GM12864 (cell line): Measurements from ENCODE around the gene PXT1.

Experiments used
- DNase-seq: peaks from one replicate; pipeline ENCODE4 v3.0.0-alpha.2; 2011; ENCODE audit warnings: low read depth
- H3K4me3 ChIP-seq: 2 replicates; pipeline ENCODE4 v1.5.1; 2011; ENCODE audit warnings: mild to moderate bottlenecking, low read depth, low read length, control low read depth
- CTCF ChIP-seq: IDR thresholded peaks from 2 replicates; pipeline ENCODE4 v1.5.1; 2011; ENCODE audit warnings: low read depth, mild to moderate bottlenecking, moderate library complexity, low read length, control low read depth, inconsistent platforms; ENCODE audit errors: missing control alignments

PXT1 gene

DNA sequence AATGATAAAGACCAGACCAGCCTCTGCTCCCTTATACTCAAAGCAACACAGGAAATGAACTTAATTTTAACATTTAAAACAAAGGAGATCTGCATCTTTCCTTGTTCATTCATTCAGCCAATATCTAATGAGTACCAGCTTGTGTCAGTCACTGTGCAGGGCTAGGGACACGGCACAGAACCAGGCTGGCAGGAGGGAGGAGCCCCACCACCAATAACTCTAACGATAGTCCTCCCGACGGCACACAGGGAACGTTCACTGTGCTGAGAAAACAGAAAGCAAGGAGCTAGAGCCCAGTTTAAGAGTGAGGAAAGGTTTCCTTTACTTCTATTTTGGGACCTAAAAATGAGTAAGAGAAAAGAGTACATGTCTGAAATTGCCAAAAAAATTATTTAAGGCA is 65.1 kb downstream of the PXT1 start:
- no peak for DNase-seq
- no peak overlapping the region for H3K4me3 ChIP-seq
- no peak for TF ChIP-seq CTCF

DNA sequence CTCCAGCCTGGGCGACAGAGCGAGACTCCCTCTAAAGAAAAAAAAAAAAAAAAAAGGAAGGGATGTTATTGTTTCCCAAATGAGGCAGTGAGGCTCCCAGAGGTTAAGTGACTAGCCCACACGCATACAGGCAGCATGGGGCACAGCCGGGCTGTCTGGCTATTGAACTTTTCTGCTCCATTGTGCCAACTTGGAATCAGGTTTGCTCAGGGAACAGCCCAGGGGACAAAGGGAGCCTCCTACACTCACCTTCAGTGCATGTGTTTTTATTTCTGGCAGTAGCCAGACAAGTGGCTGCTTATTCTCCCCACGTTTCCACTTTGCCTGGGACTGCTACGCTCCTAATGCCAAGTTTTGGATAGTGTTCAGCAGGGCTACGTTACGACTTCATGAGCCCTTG is 65.9 kb downstream of the PXT1 start:
- no peak for TF ChIP-seq CTCF
- DNase-seq: no peak
- H3K4me3 ChIP-seq: no peak overlapping the region

DNA sequence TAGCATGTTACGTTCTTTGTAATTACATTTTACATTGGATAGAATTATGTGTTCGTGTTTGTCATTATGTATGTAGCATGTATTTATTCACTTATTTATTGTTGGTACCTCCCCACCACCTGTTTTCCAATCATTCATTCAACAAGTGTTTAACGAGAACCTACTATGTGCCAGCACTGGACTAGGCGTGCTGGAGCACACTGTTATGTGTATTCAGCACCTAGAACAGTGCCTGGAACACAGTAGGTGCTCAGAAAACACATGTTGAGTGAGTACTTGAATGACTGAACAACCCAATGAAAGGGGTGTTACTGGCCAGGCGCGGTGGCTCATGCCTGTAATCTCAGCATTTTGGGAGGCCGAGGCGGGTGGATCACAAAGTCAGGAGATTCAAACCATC is 66.5 kb downstream of the PXT1 start:
- H3K4me3 ChIP-seq: no peak overlapping the region
- TF ChIP-seq CTCF: no peak
- no peak for DNase-seq

DNA sequence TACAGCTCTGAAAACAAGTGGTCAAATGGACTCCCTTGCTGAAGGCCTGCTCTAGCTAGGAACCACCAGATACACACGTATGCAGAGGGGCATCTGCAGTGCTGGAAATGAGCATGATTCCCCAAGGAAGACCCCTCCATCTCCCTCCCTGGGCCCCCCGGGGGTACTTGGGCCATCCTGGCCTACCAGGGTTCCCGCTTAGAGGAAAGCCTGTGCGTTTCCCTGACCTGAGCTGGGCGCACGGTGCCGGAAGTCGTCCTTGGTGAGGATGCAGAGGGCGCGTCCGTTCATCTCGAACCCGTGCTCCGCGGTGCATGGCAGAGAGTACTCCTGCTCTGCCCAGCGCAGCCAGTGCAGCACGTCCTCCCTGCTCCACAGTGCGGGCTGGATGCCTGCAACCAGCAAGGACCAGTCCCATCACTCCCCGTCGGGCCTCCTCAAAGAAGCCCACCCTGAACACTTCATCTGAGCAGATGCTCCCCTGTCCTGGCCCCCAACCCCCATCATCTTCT is 67.0 kb downstream of the PXT1 start:
- TF ChIP-seq CTCF: no peak
- DNase-seq: no peak
- no peak overlapping the region for H3K4me3 ChIP-seq

DNA sequence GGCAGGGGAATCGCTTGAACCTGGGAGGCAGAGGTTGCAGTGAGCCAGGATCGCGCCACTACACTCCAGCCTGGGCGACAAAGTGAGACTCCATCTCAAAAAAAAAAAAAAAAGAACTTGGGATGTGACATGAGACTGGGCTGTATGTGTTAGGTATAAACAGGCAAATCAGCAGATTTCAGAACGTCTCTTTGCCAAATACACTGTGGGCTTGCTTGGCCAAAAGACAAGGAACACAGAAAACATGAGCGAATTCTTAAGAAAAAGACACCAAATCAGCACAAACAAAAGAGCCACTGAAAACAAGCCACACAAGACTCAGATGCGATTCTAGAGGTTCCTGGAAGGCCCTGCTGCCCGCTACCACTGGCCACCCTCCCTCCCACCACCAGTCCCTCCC is 67.7 kb downstream of the PXT1 start:
- H3K4me3 ChIP-seq: no peak overlapping the region
- no peak for DNase-seq
- TF ChIP-seq CTCF: no peak

DNA sequence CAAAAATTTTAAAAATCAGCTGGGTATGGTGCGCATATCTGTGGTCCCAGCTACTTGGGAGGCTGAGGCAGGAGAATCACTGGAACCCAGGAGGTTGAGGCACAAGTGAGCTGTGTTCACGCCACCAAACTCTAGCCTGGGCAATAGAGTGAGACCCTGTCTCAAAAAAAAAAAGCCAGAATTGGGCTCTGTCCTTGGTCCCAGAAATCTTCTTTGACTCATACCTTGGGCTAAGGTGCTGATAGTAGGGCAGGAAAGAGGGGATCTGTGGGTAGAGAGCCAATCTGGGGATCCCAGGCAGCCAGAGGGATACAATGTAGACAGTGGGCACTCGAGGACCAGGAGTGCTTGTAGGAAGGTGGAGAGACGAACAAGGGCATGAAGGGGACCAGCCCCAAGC is 68.5 kb downstream of the PXT1 start:
- DNase-seq: no peak
- no peak overlapping the region for H3K4me3 ChIP-seq
- TF ChIP-seq CTCF: no peak

DNA sequence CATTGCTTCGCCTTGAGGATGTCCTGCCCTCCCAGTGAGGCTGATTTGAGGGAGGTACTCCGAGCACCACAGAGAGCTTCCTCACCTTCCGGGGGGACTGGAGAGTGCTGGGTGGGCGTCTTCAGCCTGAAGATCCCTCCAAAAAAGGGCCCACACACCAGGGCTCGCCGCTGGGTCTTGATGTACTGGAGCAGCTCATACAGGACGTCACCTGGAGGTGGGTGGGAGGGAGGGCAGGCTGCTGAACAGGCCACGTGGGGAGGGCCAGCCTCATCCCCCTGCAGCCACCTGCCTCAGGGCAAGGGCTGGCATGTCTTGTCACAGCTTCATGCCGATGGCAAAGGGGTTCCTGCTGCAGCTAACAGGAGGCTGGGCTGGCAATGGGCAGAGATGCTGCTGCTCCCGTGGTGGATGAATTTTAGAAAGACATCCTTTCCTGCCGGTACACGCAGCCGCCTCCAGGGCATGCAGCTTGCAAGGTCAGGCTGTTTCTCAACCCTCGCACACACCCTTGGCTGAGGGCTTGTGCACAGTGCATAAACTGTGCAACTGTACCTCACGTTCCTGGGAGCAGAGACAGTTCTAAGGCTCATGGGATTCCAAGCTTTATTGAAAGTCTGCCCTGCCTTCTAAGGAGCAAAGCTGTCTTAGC is 69.2 kb downstream of the PXT1 start:
- no peak overlapping the region for H3K4me3 ChIP-seq
- TF ChIP-seq CTCF: no peak
- no peak for DNase-seq
